HG03159 (cell line): ENCODE results near the gene TANC1.
A peak's percentile ranks its signal among the peaks of the same experiment; 100 is the strongest.

ENCODE experiments used
- ATAC-seq: cut with Tn5 transposase; IDR thresholded peaks from one replicate; pipeline ENCODE4 v1.9.1; 2021; ENCODE audit warnings: mild to moderate bottlenecking, moderate library complexity; ENCODE audit not compliant: unreplicated experiment

The TANC1 gene

GRCh38 chr2:159185401-159186130 lies 217.1 kb downstream of the TANC1 start:
- peak; percentile 68 for ATAC-seq

- no peak for ATAC-seq
Measured at GRCh38 chr2:159186462-159186861, 218.0 kb downstream of the TANC1 start.

GRCh38 chr2:159187106-159187505 lies 218.7 kb downstream of the TANC1 start:
- ATAC-seq: no peak

- ATAC-seq: no peak
Measured at GRCh38 chr2:159188449-159188848, 220.0 kb downstream of the TANC1 start.

GRCh38 chr2:159192371-159192918 lies 224.0 kb downstream of the TANC1 start:
- no peak for ATAC-seq

- ATAC-seq: no peak
Measured at GRCh38 chr2:159193791-159194190, 225.4 kb downstream of the TANC1 start.

GRCh38 chr2:159194241-159194640 lies 225.8 kb downstream of the TANC1 start:
- ATAC-seq: no peak

- no peak for ATAC-seq
Measured at GRCh38 chr2:159195697-159196096, 227.3 kb downstream of the TANC1 start.

GRCh38 chr2:159196393-159196925 lies 228.0 kb downstream of the TANC1 start:
- no peak for ATAC-seq

GRCh38 chr2:159199236-159199635 lies 230.8 kb downstream of the TANC1 start:
- ATAC-seq: no peak

GRCh38 chr2:159199761-159200465 lies 231.5 kb downstream of the TANC1 start:
- no peak for ATAC-seq

GRCh38 chr2:159200498-159200897 lies 232.1 kb downstream of the TANC1 start:
- ATAC-seq: no peak

- peak; percentile 96 for ATAC-seq
Measured at GRCh38 chr2:159201360-159202063, 233.1 kb downstream of the TANC1 start.

GRCh38 chr2:159202568-159203071 lies 234.2 kb downstream of the TANC1 start:
- no peak for ATAC-seq

- no peak for ATAC-seq
Measured at GRCh38 chr2:159204381-159205144, 236.1 kb downstream of the TANC1 start.

- no peak for ATAC-seq
Measured at GRCh38 chr2:159206736-159207380, 238.4 kb downstream of the TANC1 start.

- ATAC-seq: no peak
Measured at GRCh38 chr2:159208438-159208837, 240.0 kb downstream of the TANC1 start.

GRCh38 chr2:159209341-159210306 lies 241.2 kb downstream of the TANC1 start:
- ATAC-seq: peak; percentile 67
